Measurements from ENCODE around the gene ZSCAN21. TPM values are rescaled to one million over a fixed set of nuclear protein-coding genes. Genes with fewer than 3 reads are reported as not detected.
A peak's percentile ranks its signal among the peaks of the same experiment; 100 is the strongest.

The ZSCAN21 gene
- total and polyA plus RNA-seq, 4 experiments from 2014 or later = 2.5 to 10.6 (median 9.8) TPM

- peaks cover 9% of the 10 kb centered on the region for H3K36me3 ChIP-seq (ENCODE audit: insufficient read depth, low read length)
- ChIA-PET POLR2A (ENCODE audit: partially characterized antibody) (interaction anchor here (0.7 to 2.5 kb wide), 9 partner anchors 13 to 263 kb away, joined by 3 to 26 read pairs (median 7); partner anchors contain the start of genes AP4M1, MBLAC1, MCM7 and TRIM4), CTCF (ENCODE audit: partially characterized antibody) (interaction anchor here (0.7 to 1.5 kb wide), 17 partner anchors 9 to 578 kb away, joined by 3 to 15 read pairs (median 4); partner anchors contain the start of genes AP4M1, LAMTOR4, MBLAC1 and MCM7)
- intact Hi-C loops (cut with micrococcal nuclease) = loop anchor here (1.0 to 10.0 kb wide), 11 partner anchors 19 to 527 kb away; partner anchors contain the start of genes AZGP1, CNPY4, FAM200A and MEPCE
- H3K9me3 Mint-ChIP-seq = no peaks in the 10 kb centered on the region
- H3K27me3 ChIP-seq (ENCODE audit: insufficient read depth, low read length) = no peaks in the 10 kb centered on the region
- H3K27ac Mint-ChIP-seq = peak within 1 kb of the TSS; percentile 90 to 99 (median 95)
- peak within 1 kb of the TSS; percentile 85 to 97 (median 94) for H3K4me3 Mint-ChIP-seq
- peaks cover 15 to 26% of the 10 kb centered on the region in 2 donors for H3K36me3 Mint-ChIP-seq
- no peaks in the 10 kb centered on the region for H3K27me3 Mint-ChIP-seq
- peaks cover 23 to 48% (median 36%) of the 10 kb centered on the region in 4 donors for H3K4me1 Mint-ChIP-seq
- peak; percentile 98 to 99 (median 98) for DNase-seq
- H3K27ac ChIP-seq (ENCODE audit: low read depth, low read length) = peak within 1 kb of the TSS; percentile 74
- H3K9me3 ChIP-seq (ENCODE audit: control insufficient read depth in 1 of 2, low read length in 2 of 2) = no peaks in the 10 kb centered on the region
- H3K4me3 ChIP-seq (ENCODE audit: low read length in 2 of 2) = peak within 1 kb of the TSS; percentile 87 to 88
- H3K4me1 ChIP-seq (ENCODE audit: insufficient read depth, low read length) = peaks cover 25% of the 10 kb centered on the region
These were observed 32.0 kb downstream of the ZSCAN21 start, which contains the start of gene ZNF3 for GRCh38 chr7:100081535-100082102. TSS of gene ZNF3 (minus strand) at chr7:100081723. CDS start at chr7:100077357, 4,366 bp downstream.

- H3K27me3 ChIP-seq (ENCODE audit: insufficient read depth, low read length) = no peaks in the 10 kb centered on the region
- CTCF ChIA-PET (ENCODE audit: partially characterized antibody) = interaction anchor here (0.7 to 1.5 kb wide), 19 partner anchors 7 to 271 kb away, joined by 3 to 15 read pairs (median 4); partner anchors contain the start of genes AP4M1, LAMTOR4, MBLAC1 and MCM7
- H3K9me3 Mint-ChIP-seq = no peaks in the 10 kb centered on the region
- H3K9me3 ChIP-seq (ENCODE audit: control insufficient read depth in 1 of 2, low read length in 2 of 2) = no peaks in the 10 kb centered on the region
- peaks cover 10 to 19% of the 10 kb centered on the region in 2 donors for H3K36me3 Mint-ChIP-seq
- no peak overlapping the region for H3K27ac ChIP-seq (ENCODE audit: low read depth, low read length)
- no peak for DNase-seq
- peaks cover 3% of the 10 kb centered on the region for H3K36me3 ChIP-seq (ENCODE audit: insufficient read depth, low read length)
- peaks cover 23 to 52% (median 38%) of the 10 kb centered on the region in 4 donors for H3K4me1 Mint-ChIP-seq
- POLR2A ChIA-PET (ENCODE audit: partially characterized antibody) = interaction anchor here (0.5 to 2.5 kb wide), 13 partner anchors 12 to 559 kb away, joined by 3 to 26 read pairs (median 6); partner anchors contain the start of genes AP4M1, MBLAC1, MCM7 and TRIM4
- peak overlapping the region in 1 of 2 donors; percentile 88 for H3K4me3 ChIP-seq (ENCODE audit: low read length in 2 of 2)
- peaks cover 28% of the 10 kb centered on the region for H3K4me1 ChIP-seq (ENCODE audit: insufficient read depth, low read length)
- intact Hi-C loops (cut with micrococcal nuclease) = loop anchor here (2.0 to 10.0 kb wide), 4 partner anchors 106 to 528 kb away; partner anchors contain the start of genes AZGP1, FAM200A, MEPCE and ZCWPW1
- H3K27ac Mint-ChIP-seq = peak overlapping the region; percentile 84 to 99 (median 91)
- no peaks in the 10 kb centered on the region for H3K27me3 Mint-ChIP-seq
- peak overlapping the region in 7 of 8 donors; percentile 80 to 97 (median 87) for H3K4me3 Mint-ChIP-seq
These were observed 33.4 kb downstream of the ZSCAN21 start for GRCh38 chr7:100082978-100083377.

- Histone ChIP-seq H3K36me3 (ENCODE audit: insufficient read depth, low read length) (peaks cover 3% of the 10 kb centered on the region), H3K27ac (ENCODE audit: low read depth, low read length) (no peak overlapping the region), H3K4me3 (ENCODE audit: low read length in 2 of 2) (no peak overlapping the region), H3K27me3 (ENCODE audit: insufficient read depth, low read length) (no peaks in the 10 kb centered on the region), H3K9me3 (ENCODE audit: control insufficient read depth in 1 of 2, low read length in 2 of 2) (no peaks in the 10 kb centered on the region), H3K4me1 (ENCODE audit: insufficient read depth, low read length) (peaks cover 34% of the 10 kb centered on the region)
- no peak for DNase-seq
- ChIA-PET CTCF (ENCODE audit: partially characterized antibody) (interaction anchor here (0.6 to 2.2 kb wide), 4 partner anchors 16 to 614 kb away, joined by 3 to 5 read pairs (median 4); partner anchors contain the start of genes AP4M1 and MCM7), POLR2A (ENCODE audit: partially characterized antibody) (interaction anchor here (0.6 to 1.6 kb wide), 2 partner anchors 15 to 35 kb away, joined by 3 to 5 read pairs; partner anchors contain the start of gene CNPY4)
- H3K36me3 Mint-ChIP-seq = peaks cover 0 to 24% of the 10 kb centered on the region in 2 donors
- H3K27ac Mint-ChIP-seq = peak overlapping the region in 2 of 7 donors; percentile 25 to 35
- H3K4me1 Mint-ChIP-seq = peaks cover 24 to 54% (median 39%) of the 10 kb centered on the region in 4 donors
- H3K9me3 Mint-ChIP-seq = peaks cover 0 to 2% (median 0%) of the 10 kb centered on the region in 8 donors
- peak overlapping the region in 1 of 8 donors; percentile 7 for H3K4me3 Mint-ChIP-seq
- intact Hi-C loops (cut with micrococcal nuclease) = loop anchor here (10.0 kb wide), 1 partner anchor 531 kb away; the partner anchor contains the start of genes FAM200A and ZNF655
- no peaks in the 10 kb centered on the region for H3K27me3 Mint-ChIP-seq
These were observed 35.9 kb downstream of the ZSCAN21 start for GRCh38 chr7:100085515-100085914.

- no peaks in the 10 kb centered on the region for H3K9me3 ChIP-seq (ENCODE audit: control insufficient read depth in 1 of 2, low read length in 2 of 2)
- peak overlapping the region in 6 of 8 donors; percentile 3 to 71 (median 43) for H3K4me3 Mint-ChIP-seq
- DNase-seq = no peak
- intact Hi-C loops (cut with micrococcal nuclease) = loop anchor here (10.0 kb wide), 1 partner anchor 532 kb away; the partner anchor contains the start of genes FAM200A and ZNF655
- no peak overlapping the region for H3K4me3 ChIP-seq (ENCODE audit: low read length in 2 of 2)
- ChIA-PET CTCF (ENCODE audit: partially characterized antibody) (no interaction called here), POLR2A (ENCODE audit: partially characterized antibody) (interaction anchor here (6.2 kb wide), 1 partner anchor 14 kb away, joined by 83 read pairs; the partner anchor contains the start of genes AP4M1 and MCM7)
- H3K36me3 ChIP-seq (ENCODE audit: insufficient read depth, low read length) = peaks cover 20% of the 10 kb centered on the region
- peak overlapping the region in 6 of 7 donors; percentile 70 to 90 (median 81) for H3K27ac Mint-ChIP-seq
- peaks cover 15 to 32% of the 10 kb centered on the region in 2 donors for H3K36me3 Mint-ChIP-seq
- H3K4me1 ChIP-seq (ENCODE audit: insufficient read depth, low read length) = peaks cover 24% of the 10 kb centered on the region
- peaks cover 0 to 2% (median 0%) of the 10 kb centered on the region in 8 donors for H3K9me3 Mint-ChIP-seq
- no peaks in the 10 kb centered on the region for H3K27me3 Mint-ChIP-seq
- H3K4me1 Mint-ChIP-seq = peaks cover 18 to 44% (median 28%) of the 10 kb centered on the region in 4 donors
- H3K27me3 ChIP-seq (ENCODE audit: insufficient read depth, low read length) = no peaks in the 10 kb centered on the region
- H3K27ac ChIP-seq (ENCODE audit: low read depth, low read length) = no peak overlapping the region
These were observed 37.6 kb downstream of the ZSCAN21 start for GRCh38 chr7:100087055-100087750.

- peak overlapping the region; percentile 57 to 82 for H3K4me3 ChIP-seq (ENCODE audit: low read length in 2 of 2)
- Mint-ChIP-seq H3K36me3 (peaks cover 21 to 39% of the 10 kb centered on the region in 2 donors), H3K27ac (peak overlapping the region; percentile 90 to 97 (median 95)), H3K4me1 (peaks cover 14 to 35% (median 24%) of the 10 kb centered on the region in 4 donors), H3K4me3 (peak overlapping the region; percentile 86 to 94 (median 91)), H3K27me3 (no peaks in the 10 kb centered on the region), H3K9me3 (peaks cover 0 to 2% (median 0%) of the 10 kb centered on the region in 8 donors)
- peaks cover 30% of the 10 kb centered on the region for H3K36me3 ChIP-seq (ENCODE audit: insufficient read depth, low read length)
- DNase-seq = no peak
- ChIA-PET POLR2A (ENCODE audit: partially characterized antibody) (interaction anchor here (0.6 to 6.2 kb wide), 7 partner anchors 13 to 340 kb away, joined by 3 to 83 read pairs (median 7); partner anchors contain the start of genes AP4M1, CNPY4, MBLAC1 and MCM7), CTCF (ENCODE audit: partially characterized antibody) (interaction anchor here (3.0 kb wide), 1 partner anchor 13 kb away, joined by 19 read pairs; the partner anchor contains the start of genes AP4M1 and MCM7)
- peaks cover 16% of the 10 kb centered on the region for H3K4me1 ChIP-seq (ENCODE audit: insufficient read depth, low read length)
- peak overlapping the region; percentile 76 for H3K27ac ChIP-seq (ENCODE audit: low read depth, low read length)
- H3K27me3 ChIP-seq (ENCODE audit: insufficient read depth, low read length) = no peaks in the 10 kb centered on the region
- H3K9me3 ChIP-seq (ENCODE audit: control insufficient read depth in 1 of 2, low read length in 2 of 2) = no peaks in the 10 kb centered on the region
- intact Hi-C loops (cut with micrococcal nuclease) = loop anchor here (1.0 to 10.0 kb wide), 2 partner anchors 12 to 533 kb away; partner anchors contain the start of genes FAM200A and ZNF655
These were observed 38.6 kb downstream of the ZSCAN21 start for GRCh38 chr7:100088095-100088620.

Measured in CD4-positive, alpha-beta memory T cell (primary cell).